ENCODE results near the gene ABHD3.
"Not testable (repeated sequence)": the region's sequence is repeated elsewhere in the genome, so short reads cannot be mapped to it uniquely, and the experiment has no call there.

Gene ABHD3

GRCh38 chr18:21640375-21640774, 64.2 kb downstream of the ABHD3 start:
- FAIRE-seq: not testable (repeated sequence)

GRCh38 chr18:21638822-21639221, 65.8 kb downstream of the ABHD3 start:
- FAIRE-seq: no peak

GRCh38 chr18:21636769-21637168, 67.8 kb downstream of the ABHD3 start:
- no peak for FAIRE-seq

GRCh38 chr18:21634588-21635199, 69.9 kb downstream of the ABHD3 start:
- FAIRE-seq: no peak

GRCh38 chr18:21632393-21632792, 72.2 kb downstream of the ABHD3 start:
- no peak for FAIRE-seq

- FAIRE-seq: no peak
Observed at GRCh38 chr18:21629089-21629832, 75.3 kb downstream of the ABHD3 start.

- FAIRE-seq: not testable (repeated sequence)
Observed at GRCh38 chr18:21621640-21622039, 82.9 kb downstream of the ABHD3 start.

- FAIRE-seq: peak; percentile 26
Observed at GRCh38 chr18:21612125-21613039, 92.2 kb downstream of the ABHD3 start, which contains the start of gene SNRPD1. TSS of gene SNRPD1 (plus strand) at chr18:21612314. CDS start at chr18:21612430, 116 bp downstream.

GRCh38 chr18:21611401-21612124, 93.0 kb downstream of the ABHD3 start:
- not testable (repeated sequence) for FAIRE-seq

- no peak for FAIRE-seq
Observed at GRCh38 chr18:21605213-21605612, 99.4 kb downstream of the ABHD3 start.

GRCh38 chr18:21604671-21605070, 99.9 kb downstream of the ABHD3 start:
- FAIRE-seq: no peak

GRCh38 chr18:21602299-21602587, 102.3 kb downstream of the ABHD3 start:
- FAIRE-seq: no peak

Data from endometrium (tissue), 2 donors.